Measurements from ENCODE around the gene TFPI. TPM values are rescaled to one million over a fixed set of nuclear protein-coding genes. Genes with fewer than 3 reads are reported as not detected.

Gene TFPI
- total RNA-seq, 4 donors from 2014 or later: 68.9 to 219 (median 108) TPM

- TF ChIP-seq, protein P1, sequence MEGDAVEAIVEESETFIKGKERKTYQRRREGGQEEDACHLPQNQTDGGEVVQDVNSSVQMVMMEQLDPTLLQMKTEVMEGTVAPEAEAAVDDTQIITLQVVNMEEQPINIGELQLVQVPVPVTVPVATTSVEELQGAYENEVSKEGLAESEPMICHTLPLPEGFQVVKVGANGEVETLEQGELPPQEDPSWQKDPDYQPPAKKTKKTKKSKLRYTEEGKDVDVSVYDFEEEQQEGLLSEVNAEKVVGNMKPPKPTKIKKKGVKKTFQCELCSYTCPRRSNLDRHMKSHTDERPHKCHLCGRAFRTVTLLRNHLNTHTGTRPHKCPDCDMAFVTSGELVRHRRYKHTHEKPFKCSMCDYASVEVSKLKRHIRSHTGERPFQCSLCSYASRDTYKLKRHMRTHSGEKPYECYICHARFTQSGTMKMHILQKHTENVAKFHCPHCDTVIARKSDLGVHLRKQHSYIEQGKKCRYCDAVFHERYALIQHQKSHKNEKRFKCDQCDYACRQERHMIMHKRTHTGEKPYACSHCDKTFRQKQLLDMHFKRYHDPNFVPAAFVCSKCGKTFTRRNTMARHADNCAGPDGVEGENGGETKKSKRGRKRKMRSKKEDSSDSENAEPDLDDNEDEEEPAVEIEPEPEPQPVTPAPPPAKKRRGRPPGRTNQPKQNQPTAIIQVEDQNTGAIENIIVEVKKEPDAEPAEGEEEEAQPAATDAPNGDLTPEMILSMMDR (IDR thresholded peaks at IDR 0.05; ENCODE audit: low read depth): no peak
Measured at GRCh38 chr2:187446711-187447110, 107.5 kb downstream of the TFPI start.

DNA sequence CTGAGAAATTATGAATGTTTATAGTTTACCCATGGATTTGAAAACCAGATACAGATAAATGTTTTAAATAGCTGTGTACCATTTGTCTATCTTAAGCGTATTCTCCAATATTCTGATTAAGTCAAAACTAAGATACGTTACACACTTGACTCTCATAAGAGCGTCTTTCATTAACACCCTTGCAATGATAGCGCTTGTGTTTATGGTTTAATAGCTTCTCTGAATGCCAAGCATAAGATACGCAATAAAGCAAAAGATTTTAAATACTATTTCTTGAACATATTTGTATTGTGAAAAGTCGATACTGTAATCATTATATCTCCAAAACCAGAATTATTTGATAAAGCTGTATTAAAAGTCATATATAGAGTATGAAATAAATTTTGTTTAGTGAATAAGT, 109.2 kb downstream of the TFPI start:
- TF ChIP-seq, protein P1 (IDR thresholded peaks at IDR 0.05; ENCODE audit: low read depth): no peak

DNA sequence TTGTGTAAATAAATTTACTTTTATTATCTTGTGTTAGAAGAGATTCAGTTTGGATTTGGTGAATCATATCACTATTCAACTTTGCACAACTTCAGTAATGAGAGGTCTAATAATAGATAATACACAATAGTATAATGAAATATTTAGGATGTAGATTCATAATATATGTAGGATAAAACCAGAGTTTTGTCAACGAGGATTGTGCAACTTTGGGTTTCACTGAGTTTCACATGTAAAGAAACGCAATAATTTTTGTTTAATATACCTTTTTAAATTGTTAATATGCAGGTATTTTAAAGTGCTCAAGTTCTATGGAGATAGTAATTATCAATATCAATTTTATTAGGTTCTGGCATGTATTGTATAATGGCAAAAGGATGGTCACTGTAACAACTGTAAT, 111.5 kb downstream of the TFPI start:
- TF ChIP-seq, protein P1 (IDR thresholded peaks at IDR 0.05; ENCODE audit: low read depth): no peak

DNA sequence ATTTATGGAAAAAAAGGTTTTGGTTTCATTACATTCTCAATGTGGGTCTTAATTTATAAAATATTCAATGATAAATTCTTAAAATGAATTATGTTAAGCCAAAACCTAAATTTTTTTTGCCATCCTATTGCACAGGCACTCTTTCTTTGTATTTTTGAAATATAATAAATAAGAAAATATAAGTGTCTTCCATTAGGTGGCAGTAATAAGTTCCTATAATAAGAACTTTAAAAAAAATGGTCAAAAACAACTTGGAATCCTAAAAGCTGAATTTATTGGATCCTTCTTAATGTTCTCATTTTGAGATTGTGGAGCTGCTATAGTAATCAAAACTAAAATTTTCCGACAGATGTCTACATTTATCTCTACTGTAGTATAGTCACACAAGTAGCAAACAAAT, 111.9 kb downstream of the TFPI start:
- TF ChIP-seq, protein P1 (IDR thresholded peaks at IDR 0.05; ENCODE audit: low read depth): no peak

- TF ChIP-seq, protein P1 (IDR thresholded peaks at IDR 0.05; ENCODE audit: low read depth): no peak
Measured at GRCh38 chr2:187440101-187440675, 114.0 kb downstream of the TFPI start.

GRCh38 chr2:187438455-187438854, 115.8 kb downstream of the TFPI start:
- TF ChIP-seq, protein P1 (IDR thresholded peaks at IDR 0.05; ENCODE audit: low read depth): no peak

DNA sequence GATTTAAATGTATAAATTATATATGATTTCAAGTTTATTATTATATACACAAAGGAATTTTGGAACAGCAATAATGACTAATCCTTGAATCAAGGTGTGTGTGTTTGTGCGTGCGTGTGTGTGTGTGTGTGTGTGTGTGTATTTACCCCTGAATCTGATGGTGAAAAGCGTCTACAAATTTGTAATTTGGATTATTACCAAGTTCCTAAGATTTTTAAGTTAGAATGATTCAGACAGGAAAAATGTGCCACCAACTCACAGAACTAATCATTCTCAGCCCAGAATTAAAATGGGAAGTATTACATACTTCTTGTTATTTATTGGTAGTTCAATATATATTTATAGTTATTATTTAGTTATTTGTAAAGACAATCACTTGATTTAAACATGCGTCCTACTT, 118.5 kb downstream of the TFPI start:
- TF ChIP-seq, protein P1 (IDR thresholded peaks at IDR 0.05; ENCODE audit: low read depth): no peak

Measured in subcutaneous adipose tissue (tissue), 4 donors.